Stomach smooth muscle (tissue), 2 donors: ENCODE measurements around the gene PDIA2.
"Not testable (repeated sequence)": the region's sequence is repeated elsewhere in the genome, so short reads cannot be mapped to it uniquely, and the experiment has no call there.

Source experiments
- H3K27ac ChIP-seq: one replicate; pipeline ENCODE4 v1.7.0; 2013; ENCODE audit warnings: mild to moderate bottlenecking, low read length, inconsistent platforms
- H3K27me3 ChIP-seq, 2 donors: one replicate each; pipeline ENCODE4 v1.7.0; 2013; ENCODE audit warnings: low read length in 2 of 2; ENCODE audit not compliant: insufficient read depth in 2 of 2, control insufficient read depth in 1 of 2
- H3K36me3 ChIP-seq, 2 donors: one replicate each; pipeline ENCODE4 v1.7.0; 2013; ENCODE audit warnings: low read length in 2 of 2; ENCODE audit not compliant: control insufficient read depth in 2 of 2, insufficient read depth in 2 of 2
- H3K4me1 ChIP-seq: one replicate; pipeline ENCODE4 v1.7.0; 2013; ENCODE audit warnings: low read length; ENCODE audit not compliant: control insufficient read depth, insufficient read depth
- H3K4me3 ChIP-seq, 2 donors: one replicate each; pipeline ENCODE4 v1.7.0; 2013; ENCODE audit warnings: low read length in 2 of 2
- H3K9ac ChIP-seq, 2 donors: one replicate each; pipeline ENCODE4 v1.7.0; 2013; ENCODE audit warnings: low read length in 2 of 2, mild to moderate bottlenecking in 1 of 2
- H3K9me3 ChIP-seq, 2 donors: one replicate each; pipeline ENCODE4 v1.7.0; 2013; ENCODE audit warnings: low read length in 2 of 2; ENCODE audit not compliant: control insufficient read depth in 2 of 2
- donor health status: healthy.
- donor health status: Pancreatic carcinoma.

The PDIA2 gene

DNA sequence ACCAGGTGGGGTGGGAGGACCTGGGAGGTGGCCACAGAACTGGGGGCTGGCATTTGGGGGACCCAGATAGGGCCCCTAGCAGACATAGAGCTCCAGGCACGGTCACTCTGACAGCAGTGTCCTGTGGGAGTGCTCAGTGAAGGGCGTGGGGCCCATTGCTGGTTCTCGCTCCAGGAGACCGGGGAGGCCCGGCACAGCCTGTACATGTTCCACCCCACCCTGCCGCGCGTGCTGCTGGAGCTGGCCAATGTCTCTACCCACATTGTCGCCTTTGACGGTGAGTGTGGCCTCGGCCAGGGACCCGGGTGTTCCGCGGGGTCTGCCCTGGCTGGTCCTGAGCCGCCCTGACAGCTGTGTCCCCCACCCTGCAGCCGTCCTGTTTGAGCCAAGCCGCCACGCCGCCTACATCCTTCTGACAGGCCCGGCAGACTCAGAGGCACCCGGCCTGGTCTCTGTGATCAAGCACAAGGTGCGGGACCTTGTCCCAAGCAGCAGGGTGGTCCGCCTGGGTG, 18.5 kb upstream of the PDIA2 start:
- Histone ChIP-seq H3K4me1 (no peaks in the 10 kb centered on the region), H3K27ac (no peak overlapping the region), H3K4me3 (no peak overlapping the region), H3K9me3 (no peaks in the 10 kb centered on the region), H3K27me3 (no peaks in the 10 kb centered on the region), H3K36me3 (peaks cover 33 to 37% of the 10 kb centered on the region in 2 donors), H3K9ac (no peak overlapping the region)

DNA sequence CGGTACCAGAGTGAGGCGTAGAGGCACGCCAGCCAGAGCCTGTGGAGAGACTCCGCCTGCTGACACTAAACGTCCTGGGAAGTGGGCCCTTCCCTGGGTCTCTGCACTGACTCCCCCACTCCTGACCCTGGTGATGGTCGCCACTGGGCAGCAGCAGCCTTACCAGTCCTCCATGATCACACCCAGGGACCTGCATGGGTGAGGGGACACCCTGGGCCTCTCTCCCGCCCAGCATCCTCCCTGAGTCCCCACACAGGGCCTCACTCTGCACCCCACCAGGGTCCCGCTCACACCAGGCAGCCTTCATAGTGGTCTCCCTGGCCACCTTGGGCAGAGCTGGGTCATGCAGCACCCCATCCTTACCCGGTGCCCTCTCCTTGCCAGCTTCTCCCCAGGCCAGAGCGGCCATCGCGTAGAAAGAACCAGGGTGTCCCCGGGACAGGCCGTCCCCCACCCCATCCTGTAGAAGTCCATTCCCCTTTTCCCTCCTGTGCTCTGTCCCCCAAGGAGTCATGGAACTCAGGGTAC, 17.9 kb upstream of the PDIA2 start:
- H3K4me1 ChIP-seq: no peaks in the 10 kb centered on the region
- no peaks in the 10 kb centered on the region for H3K9me3 ChIP-seq
- H3K9ac ChIP-seq: no peak overlapping the region
- no peak overlapping the region for H3K4me3 ChIP-seq
- peaks cover 29 to 32% of the 10 kb centered on the region in 2 donors for H3K36me3 ChIP-seq
- no peaks in the 10 kb centered on the region for H3K27me3 ChIP-seq
- H3K27ac ChIP-seq: no peak overlapping the region

- Histone ChIP-seq H3K27ac (no peak overlapping the region), H3K4me3 (no peak overlapping the region), H3K27me3 (no peaks in the 10 kb centered on the region), H3K9ac (no peak overlapping the region), H3K4me1 (no peaks in the 10 kb centered on the region), H3K36me3 (peaks cover 26 to 27% of the 10 kb centered on the region in 2 donors), H3K9me3 (no peaks in the 10 kb centered on the region)
These were observed 17.3 kb upstream of the PDIA2 start for GRCh38 chr16:265711-266110.

- Histone ChIP-seq H3K9ac (no peak overlapping the region), H3K27ac (no peak overlapping the region), H3K36me3 (peaks cover 19 to 24% of the 10 kb centered on the region in 2 donors), H3K9me3 (no peaks in the 10 kb centered on the region), H3K4me3 (no peak overlapping the region), H3K4me1 (no peaks in the 10 kb centered on the region), H3K27me3 (no peaks in the 10 kb centered on the region)
These were observed 16.5 kb upstream of the PDIA2 start for GRCh38 chr16:266258-267164.

DNA sequence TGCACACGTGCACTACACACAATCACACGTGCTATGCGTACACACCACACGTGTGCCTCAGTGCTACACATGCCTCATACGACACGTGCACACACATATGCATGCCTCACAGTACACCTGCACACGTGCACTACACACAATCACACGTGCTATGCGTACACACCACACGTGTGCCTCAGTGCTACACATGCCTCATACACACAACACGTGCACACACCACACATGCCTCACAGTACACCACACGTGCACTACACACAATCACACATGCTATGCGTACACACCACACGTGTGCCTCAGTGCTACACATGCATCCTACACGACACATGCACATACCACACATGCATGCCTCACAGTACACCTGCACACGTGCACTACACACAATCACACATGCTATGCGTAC, 15.4 kb upstream of the PDIA2 start:
- H3K4me1 ChIP-seq, H3K27me3 ChIP-seq, H3K4me3 ChIP-seq, H3K9ac ChIP-seq, H3K9me3 ChIP-seq, H3K27ac ChIP-seq: not testable (repeated sequence)
- H3K36me3 ChIP-seq: peaks cover 8 to 14% of the 10 kb centered on the region in 2 donors

DNA sequence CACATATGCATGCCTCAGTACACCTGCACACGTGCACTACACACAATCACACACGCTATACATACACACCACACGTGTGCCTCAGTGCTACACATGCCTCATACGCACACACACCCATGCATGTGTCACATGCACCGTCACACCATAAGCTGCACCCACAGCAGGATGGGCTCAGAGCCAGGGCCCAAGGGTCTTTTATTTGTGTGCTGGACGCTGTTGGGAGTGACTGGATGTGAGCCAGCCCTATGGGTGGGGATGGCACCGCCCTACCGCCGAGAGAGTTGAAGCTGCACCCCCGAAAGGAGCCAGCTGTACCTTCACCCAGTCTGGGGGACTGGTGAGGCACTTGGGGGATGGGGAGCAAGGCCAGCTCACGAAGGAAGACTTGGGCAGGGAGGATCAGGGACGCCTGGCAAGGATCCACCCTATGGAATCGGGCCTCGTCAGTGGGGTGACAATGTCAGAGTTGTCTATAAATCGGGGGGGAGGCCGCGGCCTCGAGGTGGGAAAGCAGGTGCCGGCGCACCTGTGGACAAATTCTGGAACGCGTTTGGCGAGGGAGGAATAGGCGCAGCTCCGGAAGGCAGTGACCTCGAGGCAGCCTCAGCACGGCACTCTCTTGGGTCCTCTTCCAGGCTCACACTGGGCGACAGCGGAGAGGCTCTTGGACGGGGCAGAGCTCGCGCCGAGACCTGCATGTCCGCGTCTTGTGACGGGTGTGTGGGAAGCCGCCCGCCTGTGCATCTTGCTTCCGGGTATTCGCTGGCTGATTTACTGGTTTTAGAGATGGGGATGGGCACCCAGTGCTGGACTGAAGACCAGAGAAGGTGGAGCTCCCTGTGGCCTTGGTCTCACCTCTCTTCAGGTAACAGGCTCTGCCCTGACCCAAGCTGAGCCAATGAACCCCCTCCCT, 14.6 kb upstream of the PDIA2 start:
- Histone ChIP-seq H3K36me3 (peaks cover 6 to 9% of the 10 kb centered on the region in 2 donors), H3K9ac (no peak overlapping the region), H3K27me3 (peaks cover 0 to 2% of the 10 kb centered on the region in 2 donors), H3K27ac (no peak overlapping the region), H3K9me3 (no peaks in the 10 kb centered on the region), H3K4me3 (no peak overlapping the region), H3K4me1 (no peaks in the 10 kb centered on the region)

DNA sequence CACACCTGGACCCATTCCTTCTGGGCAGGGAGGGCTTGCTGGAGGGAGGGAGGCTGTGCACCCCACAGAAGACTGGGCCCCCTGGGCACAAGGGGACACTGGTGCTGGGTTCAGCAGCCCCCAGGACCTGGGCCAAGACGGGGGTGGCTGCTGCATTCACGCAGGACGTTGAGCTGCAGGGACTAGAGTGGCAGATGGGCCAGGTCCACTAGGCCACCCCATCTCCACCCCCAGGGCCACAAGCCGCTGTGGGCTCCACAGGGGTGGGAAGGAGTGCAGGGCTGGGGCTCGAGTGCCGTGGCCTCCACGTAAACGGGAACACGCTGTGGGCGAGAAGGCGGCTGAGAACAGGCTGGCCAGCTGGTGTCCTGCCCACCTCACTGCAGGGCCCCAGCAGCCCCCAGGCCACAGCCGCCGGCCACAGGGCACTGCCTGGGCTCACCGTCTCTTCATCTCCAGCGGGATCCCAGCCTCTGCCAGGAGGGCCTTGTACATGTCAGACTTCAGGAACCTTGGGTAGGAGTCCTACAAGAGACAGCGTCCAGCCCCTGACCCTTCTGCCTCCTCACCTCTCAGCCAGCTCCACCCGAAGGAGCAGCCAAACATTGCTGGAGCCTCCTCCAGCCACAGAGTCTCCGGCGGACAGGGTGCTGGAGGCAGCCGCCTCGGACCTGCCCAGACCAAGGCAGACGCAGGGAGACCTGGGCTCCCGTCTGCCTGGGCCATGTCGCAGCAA, 13.7 kb upstream of the PDIA2 start:
- no peak overlapping the region for H3K9ac ChIP-seq
- H3K4me3 ChIP-seq: no peak overlapping the region
- no peak overlapping the region for H3K27ac ChIP-seq
- H3K27me3 ChIP-seq: peaks cover 2 to 4% of the 10 kb centered on the region in 2 donors
- no peaks in the 10 kb centered on the region for H3K4me1 ChIP-seq
- H3K9me3 ChIP-seq: no peaks in the 10 kb centered on the region
- H3K36me3 ChIP-seq: peaks cover under 1 to 3% of the 10 kb centered on the region in 2 donors

GRCh38 chr16:270381-271255, 12.3 kb upstream of the PDIA2 start:
- Histone ChIP-seq H3K36me3 (no peaks in the 10 kb centered on the region), H3K9ac (no peak overlapping the region), H3K27me3 (peaks cover 4 to 10% of the 10 kb centered on the region in 2 donors), H3K4me3 (no peak overlapping the region), H3K9me3 (no peaks in the 10 kb centered on the region), H3K4me1 (peaks cover 6% of the 10 kb centered on the region), H3K27ac (no peak overlapping the region)

DNA sequence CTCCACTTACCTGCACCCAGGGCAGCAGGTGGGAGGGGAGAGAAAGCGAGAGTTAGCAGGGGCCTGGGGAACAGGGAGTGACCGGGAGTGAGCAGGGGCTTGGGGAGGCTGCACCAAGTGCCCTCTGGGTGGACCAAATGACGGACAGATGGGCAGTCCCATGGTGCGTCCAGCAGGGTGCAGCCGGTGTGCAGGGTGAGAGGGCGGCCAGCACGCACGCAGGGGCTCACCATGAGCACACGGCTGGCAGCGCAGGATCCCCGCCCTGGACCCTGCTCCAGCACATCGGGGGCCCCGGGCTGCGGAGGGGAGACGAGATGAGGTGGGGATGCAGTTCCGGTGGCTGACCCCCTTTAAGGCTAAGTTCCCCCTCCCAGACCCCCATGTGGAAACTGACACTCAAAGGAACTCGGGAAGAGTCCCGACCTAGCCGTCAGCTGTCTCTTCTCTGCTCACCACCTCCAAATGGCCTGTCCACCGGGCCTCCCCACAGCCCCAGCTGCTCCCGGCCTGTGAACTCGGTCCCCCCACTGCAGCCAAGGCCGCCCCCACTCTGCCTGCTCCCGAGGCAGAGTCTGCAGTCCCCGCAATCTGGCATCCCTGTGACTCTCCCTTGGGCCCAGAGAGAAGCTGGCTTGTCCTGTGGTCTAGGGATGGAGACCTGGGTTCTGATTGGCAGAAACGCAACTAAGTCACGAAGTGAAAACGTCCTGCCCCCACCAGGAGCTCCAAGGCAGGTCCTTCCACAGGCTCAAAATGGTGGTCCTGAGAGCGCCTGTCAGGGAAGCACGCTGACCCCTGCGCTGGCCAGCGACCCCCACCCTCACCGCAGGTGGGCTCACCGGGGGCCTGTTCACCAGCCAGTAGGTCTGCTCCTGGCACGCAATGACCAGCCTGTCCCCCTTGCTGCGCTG, 10.1 kb upstream of the PDIA2 start:
- Histone ChIP-seq H3K9ac (no peak overlapping the region), H3K27me3 (peaks cover 4 to 10% of the 10 kb centered on the region in 2 donors), H3K36me3 (no peaks in the 10 kb centered on the region), H3K4me1 (peaks cover 8% of the 10 kb centered on the region), H3K4me3 (no peak overlapping the region), H3K27ac (no peak overlapping the region), H3K9me3 (no peaks in the 10 kb centered on the region)
